CD4-positive, alpha-beta T cell (primary cell): ENCODE measurements around the gene ZNF431. TPM values are rescaled to one million over a fixed set of nuclear protein-coding genes. Genes with fewer than 3 reads are reported as not detected.

Experiments
- ATAC-seq: fragments of 200-7000 bp; cut with Tn5 transposase; one replicate; pipeline ENCODE4 v1.10.0; 2022; ENCODE audit warnings: mild to moderate bottlenecking; ENCODE audit not compliant: poor library complexity
- CTCF ChIA-PET: fragments of 350-600 bp; sonication (Branson Sonifier 250); formaldehyde crosslinking; loops from one replicate; lab custom pipeline; 2021; ENCODE audit warnings: antibody characterized with exemption, inconsistent platforms; lab: Charles Lee
- POLR2A ChIA-PET: fragments of 350-600 bp; sonication (Branson Sonifier 250); formaldehyde crosslinking; loops from one replicate; lab custom pipeline; 2021; ENCODE audit warnings: antibody characterized with exemption, inconsistent platforms; lab: Charles Lee
- DNase-seq, 14 experiments: peaks; one replicate each; pipeline ENCODE4 v3.0.0-alpha.2; 2013 to 2020; ENCODE audit warnings: mixed read lengths in 2 of 14
- H3K27ac ChIP-seq, 2 donors: one replicate each; pipeline versions ENCODE4 v1.5.1 to v1.7.0; 2013; ENCODE audit warnings: low read length in 2 of 2, low read depth in 1 of 2, mild to moderate bottlenecking in 1 of 2
- H3K27me3 ChIP-seq, 2 experiments: 1 replicate in 1 of 2; 2 replicates in 1 of 2; pipeline versions ENCODE4 v1.6.1 to v1.7.0; 2013; ENCODE audit warnings: low read length in 2 of 2, control low read depth in 1 of 2, mild to moderate bottlenecking in 1 of 2, moderate library complexity in 1 of 2; ENCODE audit not compliant: insufficient read depth in 2 of 2, control insufficient read depth in 1 of 2
- H3K36me3 ChIP-seq: one replicate; pipeline ENCODE4 v1.6.1; 2013; ENCODE audit warnings: low read length, control low read depth; ENCODE audit not compliant: insufficient read depth
- H3K4me1 ChIP-seq: one replicate; pipeline ENCODE4 v1.6.1; 2013; ENCODE audit warnings: low read length, control low read depth; ENCODE audit not compliant: insufficient read depth
- H3K4me3 ChIP-seq: one replicate; pipeline ENCODE4 v1.5.1; 2013; ENCODE audit warnings: mild to moderate bottlenecking, low read length, moderate library complexity
- H3K9me3 ChIP-seq, 2 experiments: 1 replicate in 1 of 2; 2 replicates in 1 of 2; pipeline versions ENCODE4 v1.6.1 to v1.7.0; 2013; ENCODE audit warnings: low read length in 2 of 2, mild to moderate bottlenecking in 2 of 2, control low read depth in 1 of 2, moderate library complexity in 1 of 2; ENCODE audit not compliant: control insufficient read depth in 1 of 2, insufficient read depth in 1 of 2
- H3K27ac Mint-ChIP-seq: one replicate; pipeline ENCODE4 v1.8.0; 2020; ENCODE audit warnings: mixed read lengths
- H3K27me3 Mint-ChIP-seq: one replicate; pipeline ENCODE4 v1.8.0; 2021; ENCODE audit warnings: mixed read lengths
- H3K36me3 Mint-ChIP-seq: one replicate; pipeline ENCODE4 v1.8.0; 2021; ENCODE audit warnings: low read depth, mixed read lengths
- H3K4me1 Mint-ChIP-seq: one replicate; pipeline ENCODE4 v1.8.0; 2021; ENCODE audit warnings: low read depth, mixed read lengths
- H3K4me3 Mint-ChIP-seq: one replicate; pipeline ENCODE4 v1.8.0; 2020; ENCODE audit warnings: mild to moderate bottlenecking, mixed read lengths
- H3K9me3 Mint-ChIP-seq: one replicate; pipeline ENCODE4 v1.8.0; 2020; ENCODE audit warnings: mixed read lengths
- CTCF ChIP-seq: fragments of 200-600 bp; IDR thresholded peaks from one replicate; pipeline ENCODE4 v1.8.0; 2022; ENCODE audit warnings: antibody characterized with exemption, mild to moderate bottlenecking
- intact Hi-C, 2 experiments: fragments of 100-400 bp; cut with DNase I in 1 of 2; cut with micrococcal nuclease in 1 of 2; formaldehyde crosslinking; loops; one replicate each; pipeline versions ENCODE4 v1.15.1 to v1.9.0; 2023 to 2025; cut with DNase I, micrococcal nuclease
- total RNA-seq, 174 experiments: library from RNA in 2 of 174; stranded (reverse) in 2 of 174; gene quantifications; one replicate each; pipeline ENCODE4 v1.2.3 and lab custom pipeline; 2021 to 2026

The ZNF431 gene
- total RNA-seq, 2 experiments from 2014 or later, result 24.6 to 25.9 TPM

GRCh38 chr19:21110183-21110582 lies 31.7 kb upstream of the ZNF431 start:
- peaks cover 84% of the 10 kb centered on the region for H3K36me3 Mint-ChIP-seq

GRCh38 chr19:21115430-21115829 lies 26.4 kb upstream of the ZNF431 start:
- Mint-ChIP-seq H3K27ac (no peak overlapping the region), H3K27me3 (no peaks in the 10 kb centered on the region), H3K36me3 (peaks cover 86% of the 10 kb centered on the region), H3K4me1 (peaks cover 7% of the 10 kb centered on the region), H3K9me3 (peaks cover 31% of the 10 kb centered on the region), H3K4me3 (no peak overlapping the region)
- Histone ChIP-seq H3K4me3 (no peak overlapping the region), H3K4me1 (no peaks in the 10 kb centered on the region), H3K9me3 (peaks cover 11 to 16% of the 10 kb centered on the region in 2 experiments), H3K27ac (no peak overlapping the region), H3K27me3 (no peaks in the 10 kb centered on the region), H3K36me3 (peaks cover 15% of the 10 kb centered on the region)
- POLR2A ChIA-PET, result no interaction called here
- ATAC-seq (no peak), DNase-seq (no peak)
- TF ChIP-seq CTCF, result no peak
- intact Hi-C loops, result no loop called here
- CTCF ChIA-PET, result no interaction called here

More at GRCh38 chr19:21110183-21110582, 31.7 kb upstream of the ZNF431 start:
- Histone ChIP-seq H3K27me3 (no peaks in the 10 kb centered on the region), H3K27ac (no peak overlapping the region), H3K4me3 (no peak overlapping the region), H3K9me3 (peaks cover 8 to 17% of the 10 kb centered on the region in 2 experiments), H3K4me1 (no peaks in the 10 kb centered on the region), H3K36me3 (peaks cover 3% of the 10 kb centered on the region)
- ATAC-seq (no peak), DNase-seq (no peak)
- intact Hi-C loops, result no loop called here
- CTCF ChIA-PET, result no interaction called here
- POLR2A ChIA-PET, result interaction anchor here (0.6 kb wide), 1 partner anchor 585 kb away, joined by 3 read pairs; no protein-coding TSS in a partner anchor
- H3K9me3 Mint-ChIP-seq, result peaks cover 21% of the 10 kb centered on the region
- no peaks in the 10 kb centered on the region for H3K27me3 Mint-ChIP-seq
- peaks cover 7% of the 10 kb centered on the region for H3K4me1 Mint-ChIP-seq
- no peak overlapping the region for H3K4me3 Mint-ChIP-seq
- no peak overlapping the region for H3K27ac Mint-ChIP-seq
- TF ChIP-seq CTCF, result no peak

GRCh38 chr19:21117041-21117907 lies 24.6 kb upstream of the ZNF431 start:
- Mint-ChIP-seq H3K36me3 (peaks cover 67% of the 10 kb centered on the region), H3K4me1 (no peaks in the 10 kb centered on the region)

More at GRCh38 chr19:21117041-21117907, 24.6 kb upstream of the ZNF431 start:
- Mint-ChIP-seq H3K27ac (no peak overlapping the region), H3K27me3 (no peaks in the 10 kb centered on the region), H3K9me3 (peaks cover 24% of the 10 kb centered on the region), H3K4me3 (no peak overlapping the region)
- H3K36me3 ChIP-seq, result peaks cover 15% of the 10 kb centered on the region
- no peak overlapping the region for H3K27ac ChIP-seq
- ATAC-seq (no peak), DNase-seq (no peak)
- ChIA-PET CTCF (no interaction called here), POLR2A (no interaction called here)
- H3K27me3 ChIP-seq, result no peaks in the 10 kb centered on the region
- no peaks in the 10 kb centered on the region for H3K4me1 ChIP-seq
- peaks cover 15 to 16% of the 10 kb centered on the region in 2 experiments for H3K9me3 ChIP-seq
- intact Hi-C loops, result no loop called here
- TF ChIP-seq CTCF, result no peak
- H3K4me3 ChIP-seq, result no peak overlapping the region
